ENCODE measurements around the gene HMGB4. TPM values are rescaled to one million over a fixed set of nuclear protein-coding genes. Genes with fewer than 3 reads are reported as not detected.

Gene HMGB4
- total and polyA plus RNA-seq, 9 of the 15 experiments (the other 6 are each of a cell fraction or from before 2014, with no cell fraction given) = not detected

DNA sequence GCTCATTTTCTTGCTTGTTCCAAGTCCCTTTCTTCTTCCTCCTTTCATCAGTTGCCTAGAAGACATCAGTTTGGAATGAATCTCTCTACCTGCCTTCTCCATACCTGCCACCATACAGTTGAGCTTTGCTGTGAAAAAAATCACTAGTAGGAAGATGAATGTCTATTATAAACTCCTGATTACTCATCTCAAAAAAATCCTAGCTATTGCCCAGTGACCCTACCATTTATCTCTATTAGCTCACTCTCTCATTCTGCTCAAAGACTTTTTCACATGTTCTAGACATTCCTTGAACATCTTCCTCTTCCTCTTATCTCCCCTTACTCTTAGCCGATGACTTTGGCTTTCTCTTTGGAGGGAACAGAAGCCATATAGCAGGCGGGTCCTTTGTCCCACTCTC lies 49.7 kb upstream of the HMGB4 start:
- no peaks in the 10 kb centered on the region for H3K36me3 ChIP-seq (ENCODE audit: control insufficient read depth, insufficient read depth, low read length)
- no peaks in the 10 kb centered on the region for H3K27me3 ChIP-seq (ENCODE audit: control insufficient read depth in 2 of 2, insufficient read depth in 2 of 2, low read length in 2 of 2)
- no peak overlapping the region for H3K4me3 ChIP-seq
- no peak for DNase-seq (ENCODE audit: extremely low read depth in 1 of 4, low spot score in 3 of 4)
- no TSS peak for BruUV-seq (replicated peaks)
- no peaks in the 10 kb centered on the region for H3K4me1 ChIP-seq (replicated peaks in 1 of 2; ENCODE audit: control insufficient read depth in 2 of 2, insufficient read depth in 2 of 2, low read length in 2 of 2)
- POLR2A ChIA-PET = no interaction called here
- H3K79me2 ChIP-seq (ENCODE audit: control insufficient read depth, insufficient read depth, low read length) = no peaks in the 10 kb centered on the region
- H3K4me2 ChIP-seq (ENCODE audit: insufficient read depth, low read length) = no peak overlapping the region
- FAIRE-seq = no peak
- H2AFZ ChIP-seq (ENCODE audit: low read depth, low read length) = no peak overlapping the region
- no peak overlapping the region for H3K27ac ChIP-seq (ENCODE audit: extremely low read depth, low read depth, low read length)
- CTCF ChIA-PET (ENCODE audit: low intra/inter-chr PET ratio) = no interaction called here
- no peaks in the 10 kb centered on the region for H3K9me1 ChIP-seq (ENCODE audit: control insufficient read depth, insufficient read depth, low read length)
- H4K20me1 ChIP-seq (replicated peaks; ENCODE audit: control insufficient read depth, insufficient read depth, low read length) = no peaks in the 10 kb centered on the region
- no peak overlapping the region for H3K9ac ChIP-seq (ENCODE audit: insufficient read depth in 1 of 2, low read depth in 2 of 2, low read length in 2 of 2)
- intact Hi-C loops (cut with micrococcal nuclease) (no loop called here), in situ Hi-C loops (cut with MboI) (no loop called here)
- ATAC-seq = no peak
- TF ChIP-seq SRSF7 (optimal IDR thresholded peaks at IDR 0.05; ENCODE audit: low read depth, low read length) = no peak
- TF ChIP-seq PHB2 (IDR thresholded peaks at IDR 0.05; ENCODE audit: low read depth) = no peak
- TF ChIP-seq, protein P1, sequence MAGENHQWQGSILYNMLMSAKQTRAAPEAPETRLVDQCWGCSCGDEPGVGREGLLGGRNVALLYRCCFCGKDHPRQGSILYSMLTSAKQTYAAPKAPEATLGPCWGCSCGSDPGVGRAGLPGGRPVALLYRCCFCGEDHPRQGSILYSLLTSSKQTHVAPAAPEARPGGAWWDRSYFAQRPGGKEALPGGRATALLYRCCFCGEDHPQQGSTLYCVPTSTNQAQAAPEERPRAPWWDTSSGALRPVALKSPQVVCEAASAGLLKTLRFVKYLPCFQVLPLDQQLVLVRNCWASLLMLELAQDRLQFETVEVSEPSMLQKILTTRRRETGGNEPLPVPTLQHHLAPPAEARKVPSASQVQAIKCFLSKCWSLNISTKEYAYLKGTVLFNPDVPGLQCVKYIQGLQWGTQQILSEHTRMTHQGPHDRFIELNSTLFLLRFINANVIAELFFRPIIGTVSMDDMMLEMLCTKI (IDR thresholded peaks at IDR 0.05; ENCODE audit: partially characterized antibody) = no peak
- TF ChIP-seq, protein P2, sequence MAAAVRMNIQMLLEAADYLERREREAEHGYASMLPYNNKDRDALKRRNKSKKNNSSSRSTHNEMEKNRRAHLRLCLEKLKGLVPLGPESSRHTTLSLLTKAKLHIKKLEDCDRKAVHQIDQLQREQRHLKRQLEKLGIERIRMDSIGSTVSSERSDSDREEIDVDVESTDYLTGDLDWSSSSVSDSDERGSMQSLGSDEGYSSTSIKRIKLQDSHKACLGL (CRISPR knock-in tag; IDR thresholded peaks at IDR 0.05; ENCODE audit: borderline replicate concordance, poor library complexity, severe bottlenecking) = no peak
- WGBS (ENCODE audit: insufficient coverage, low coverage, missing lambda C conversion rate) = 0% methylated on average over 2 of the region's 2 CpGs
- H3K9me3 ChIP-seq (replicated peaks; ENCODE audit: control insufficient read depth, insufficient read depth, low read depth, low read length) = no peaks in the 10 kb centered on the region

DNA sequence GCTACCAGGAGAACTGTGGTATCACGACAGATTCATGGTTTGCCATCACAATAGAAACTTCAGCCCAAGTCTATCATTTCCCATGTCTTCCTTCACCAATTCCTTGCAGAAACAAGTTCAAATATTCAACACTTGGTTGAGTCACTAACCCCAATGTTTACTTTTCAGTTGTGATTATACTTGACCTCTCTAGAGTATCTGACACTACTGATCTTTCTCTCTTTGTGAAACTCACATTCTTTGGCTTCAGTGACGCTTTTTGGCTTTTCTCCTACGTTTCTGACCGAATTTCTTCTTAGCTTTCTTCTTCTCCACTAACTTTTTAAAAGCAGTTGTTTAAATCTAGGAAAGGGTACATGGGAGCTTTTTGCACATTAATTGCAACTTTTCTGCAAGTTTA lies 48.8 kb upstream of the HMGB4 start:
- H3K36me3 ChIP-seq (ENCODE audit: control insufficient read depth, insufficient read depth, low read length) = no peaks in the 10 kb centered on the region
- CTCF ChIA-PET (ENCODE audit: low intra/inter-chr PET ratio) = no interaction called here
- no peaks in the 10 kb centered on the region for H3K79me2 ChIP-seq (ENCODE audit: control insufficient read depth, insufficient read depth, low read length)
- H3K9me1 ChIP-seq (ENCODE audit: control insufficient read depth, insufficient read depth, low read length) = no peaks in the 10 kb centered on the region
- no peak overlapping the region for H3K4me3 ChIP-seq
- in situ Hi-C loops (cut with MboI) (no loop called here), intact Hi-C loops (cut with micrococcal nuclease) (no loop called here)
- POLR2A ChIA-PET = no interaction called here
- no peaks in the 10 kb centered on the region for H4K20me1 ChIP-seq (replicated peaks; ENCODE audit: control insufficient read depth, insufficient read depth, low read length)
- H3K9me3 ChIP-seq (replicated peaks; ENCODE audit: control insufficient read depth, insufficient read depth, low read depth, low read length) = no peaks in the 10 kb centered on the region
- no peaks in the 10 kb centered on the region for H3K4me1 ChIP-seq (replicated peaks in 1 of 2; ENCODE audit: control insufficient read depth in 2 of 2, insufficient read depth in 2 of 2, low read length in 2 of 2)
- WGBS (ENCODE audit: insufficient coverage, low coverage, missing lambda C conversion rate) = 2% methylated on average over 4 of the region's 4 CpGs
- no peak overlapping the region for H3K9ac ChIP-seq (ENCODE audit: insufficient read depth in 1 of 2, low read depth in 2 of 2, low read length in 2 of 2)
- BruUV-seq (replicated peaks) = no TSS peak
- ATAC-seq = no peak
- H3K4me2 ChIP-seq (ENCODE audit: insufficient read depth, low read length) = no peak overlapping the region
- no peak for DNase-seq (ENCODE audit: extremely low read depth in 1 of 4, low spot score in 3 of 4)
- H3K27ac ChIP-seq (ENCODE audit: extremely low read depth, low read depth, low read length) = no peak overlapping the region
- no peak overlapping the region for H2AFZ ChIP-seq (ENCODE audit: low read depth, low read length)
- no peaks in the 10 kb centered on the region; a peak in 1 of 5 replicates for H3K27me3 ChIP-seq (ENCODE audit: control insufficient read depth in 2 of 2, insufficient read depth in 2 of 2, low read length in 2 of 2)
- no peak for FAIRE-seq
- TF ChIP-seq ZNF274 (IDR thresholded peaks at IDR 0.05; ENCODE audit: borderline replicate concordance, low read depth, low read length) = no peak
- no peak for TF ChIP-seq HNRNPL (IDR thresholded peaks at IDR 0.05; ENCODE audit: low read depth, low read length)

All from K562 (cell line).